Right kidney (tissue), 9 donors: ENCODE data around the gene STKLD1.
"Not testable (repeated sequence)": the region's sequence is repeated elsewhere in the genome, so short reads cannot be mapped to it uniquely, and the experiment has no call there.

Experiments used
- DNase-seq: peaks from one replicate; pipeline ENCODE4 v3.0.0-alpha.2; 2016
- long read RNA-seq, 8 donors: transcript quantifications; one replicate each; lab custom pipeline, GENCODE V29; 2026

STKLD1 gene
- long read RNA-seq, donor 1: 0 reads
- long read RNA-seq, donor 2: 0 reads
- long read RNA-seq, donor 3: 0 reads
- long read RNA-seq, donor 4, partial matches to known transcripts: 18 of 24 reads
- long read RNA-seq, donor 4, other reads (novel, unspliced or antisense): 6 of 24 reads
- long read RNA-seq, donor 5: 0 reads
- long read RNA-seq, donor 6: 0 reads
- long read RNA-seq, donor 7: 0 reads
- long read RNA-seq, donor 8: 0 reads

DNA sequence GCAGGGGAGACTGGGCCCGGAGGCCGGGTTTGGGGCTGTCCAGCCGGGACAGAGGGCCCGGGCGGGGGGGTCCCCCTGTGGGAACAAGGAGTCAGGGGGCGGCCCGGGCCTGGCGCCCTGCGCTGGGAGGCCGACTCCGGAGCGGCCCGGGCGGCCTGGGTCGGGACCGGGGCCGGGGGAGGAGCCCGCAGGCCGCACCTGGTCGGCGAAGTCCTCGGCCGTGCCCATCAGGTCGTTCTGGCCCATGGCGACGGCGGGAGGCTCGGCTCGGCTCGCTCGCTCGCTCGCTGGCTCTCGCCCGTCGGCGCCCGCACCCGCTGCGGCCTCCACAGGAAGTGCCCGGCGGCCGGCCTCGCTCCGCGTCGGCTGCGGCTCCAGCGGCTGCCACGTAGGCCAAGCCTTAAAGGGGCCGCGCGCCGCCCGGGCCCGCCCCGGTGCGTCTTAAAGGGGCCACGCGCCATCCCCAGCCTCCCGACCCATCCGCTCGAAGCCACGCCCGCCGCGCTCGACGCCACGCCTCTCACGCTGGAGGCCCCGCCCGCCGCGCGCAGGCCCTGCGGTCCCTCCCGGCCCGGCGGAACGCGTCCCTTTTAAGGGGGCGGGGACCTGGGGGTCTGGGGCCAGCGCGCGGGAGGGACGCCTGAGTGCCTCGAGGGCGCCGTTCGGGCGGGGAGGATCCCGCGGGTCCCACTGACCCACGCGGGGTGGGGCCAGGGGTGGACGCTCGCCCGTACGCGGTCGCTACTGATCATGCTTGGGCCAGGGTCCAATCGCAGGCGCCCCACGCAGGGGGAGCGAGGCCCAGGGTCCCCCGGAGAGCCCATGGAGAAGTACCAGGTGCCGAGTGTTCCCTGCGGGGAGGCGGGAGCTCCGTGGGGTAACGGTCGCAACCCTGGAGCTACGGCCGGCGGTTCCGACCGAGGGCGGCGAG lies at the start of gene STKLD1, which contains the start of gene SURF4:
Gene STKLD1 (plus strand): TSS at position 643 of the 931 bp plus-strand sequence. CDS start 108 bp downstream, at position 751.
Gene SURF4 (minus strand): TSS at position 337 of the 931 bp plus-strand sequence. CDS start 91 bp downstream, at position 246.
- peak; percentile 94 for DNase-seq

DNA sequence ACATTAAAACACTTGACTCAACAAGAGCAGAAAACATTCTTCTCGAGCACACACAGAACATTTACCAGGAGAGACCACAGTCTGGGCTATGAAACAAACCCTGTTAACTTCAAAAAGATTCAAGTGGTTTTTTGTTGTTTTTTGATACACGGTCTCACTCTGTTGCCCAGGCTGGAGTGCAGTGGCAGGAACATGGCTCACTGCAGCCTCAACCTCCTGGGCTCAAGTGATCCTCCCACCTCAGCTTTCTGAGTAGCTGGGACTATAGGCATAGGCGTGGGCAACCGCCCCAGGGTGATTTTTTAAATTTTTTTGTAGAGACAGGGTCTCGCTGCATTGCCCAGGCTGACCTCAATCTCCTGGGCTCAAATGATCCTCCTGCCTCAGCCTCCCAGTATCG lies 49.1 kb upstream of the STKLD1 start:
- DNase-seq: not testable (repeated sequence)

DNA sequence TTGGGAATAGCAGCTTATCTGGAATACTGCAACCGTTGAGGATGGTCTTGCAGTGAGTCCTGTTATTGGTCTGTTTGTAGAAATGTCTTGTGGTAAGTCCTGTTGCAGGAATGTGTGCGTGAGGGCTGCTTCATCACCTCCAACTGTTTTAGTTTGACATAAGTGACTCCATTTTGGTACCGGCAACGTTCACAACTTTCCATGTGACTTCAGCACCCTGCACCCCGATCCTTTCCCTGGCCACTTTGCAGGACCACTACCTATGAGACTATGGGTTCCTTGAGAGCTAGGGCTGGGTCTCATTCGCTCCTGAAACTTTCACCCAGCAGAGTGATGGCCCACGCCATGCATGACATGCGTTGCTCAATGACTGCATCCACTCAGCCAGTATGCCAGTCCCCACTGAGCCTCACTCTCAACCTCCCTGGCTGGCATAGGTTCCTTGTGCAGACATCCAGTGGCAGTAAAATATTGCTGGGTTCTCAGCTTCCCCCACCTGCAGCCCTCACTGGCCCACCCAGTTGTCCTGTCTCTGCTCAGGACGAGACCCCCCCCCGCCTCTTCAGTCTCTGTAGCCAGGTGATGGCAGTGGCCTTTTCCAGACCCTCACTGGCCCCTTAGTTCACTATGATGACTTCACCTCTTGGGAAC lies 48.2 kb upstream of the STKLD1 start:
- DNase-seq: no peak

DNA sequence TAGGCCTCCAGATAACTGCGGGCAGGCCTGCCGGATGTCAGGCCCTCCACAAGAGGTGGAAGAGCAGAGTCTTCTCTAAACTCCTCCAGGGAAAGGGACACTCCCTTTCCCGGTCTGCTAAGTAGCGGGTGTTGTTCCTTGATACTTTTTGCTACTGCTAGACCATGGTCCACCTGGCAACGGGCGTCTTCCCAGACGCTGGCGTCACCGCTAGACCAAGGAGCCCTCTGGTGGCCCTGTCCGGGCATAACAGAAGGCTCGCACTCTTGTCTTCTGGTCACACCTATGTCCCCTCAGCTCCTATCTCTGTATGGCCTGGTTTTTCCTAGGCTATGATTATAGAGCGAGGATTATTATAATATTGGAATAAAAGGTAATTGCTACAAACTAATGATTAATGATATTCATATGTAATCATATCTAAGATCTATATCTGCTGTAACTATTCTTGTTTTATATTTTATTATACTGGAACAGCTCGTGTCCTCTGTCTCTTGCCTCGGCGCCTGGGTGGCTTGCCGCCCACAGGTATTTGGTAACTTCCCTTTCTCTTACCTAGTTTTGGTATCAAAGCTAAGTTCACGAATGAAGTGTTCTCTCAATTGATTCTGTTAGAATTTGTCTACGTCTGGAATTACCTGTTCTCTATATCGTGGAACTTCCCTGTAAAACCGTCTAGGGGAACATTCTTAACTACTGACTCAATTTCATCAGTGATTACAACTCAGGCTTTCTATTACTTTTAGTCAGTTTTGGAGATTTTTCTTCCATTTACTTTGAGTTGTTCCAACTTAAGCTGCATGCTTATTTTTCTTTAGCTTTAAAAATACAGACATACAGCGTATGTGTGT lies 46.6 kb upstream of the STKLD1 start:
- DNase-seq: not testable (repeated sequence)

DNA sequence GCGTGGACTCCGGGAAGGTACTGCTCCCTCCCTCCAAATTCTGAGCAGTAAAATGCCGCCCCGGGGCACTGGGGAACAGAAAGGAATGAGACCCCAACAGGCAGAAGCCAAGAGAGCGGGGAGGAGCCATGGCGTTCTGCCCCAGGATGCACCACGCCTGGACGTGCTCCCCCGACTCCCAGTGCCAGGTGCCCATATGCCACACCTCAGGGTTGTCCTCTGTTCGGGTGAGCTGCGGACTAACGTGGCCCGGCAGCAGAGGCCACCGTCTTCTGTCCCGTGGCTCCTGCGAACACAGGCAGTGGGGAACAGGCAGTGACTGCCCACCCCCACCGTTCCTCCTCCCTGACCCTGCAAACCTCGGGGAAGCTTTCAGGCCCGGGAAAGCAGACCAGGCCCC lies 44.9 kb upstream of the STKLD1 start:
- no peak for DNase-seq

DNA sequence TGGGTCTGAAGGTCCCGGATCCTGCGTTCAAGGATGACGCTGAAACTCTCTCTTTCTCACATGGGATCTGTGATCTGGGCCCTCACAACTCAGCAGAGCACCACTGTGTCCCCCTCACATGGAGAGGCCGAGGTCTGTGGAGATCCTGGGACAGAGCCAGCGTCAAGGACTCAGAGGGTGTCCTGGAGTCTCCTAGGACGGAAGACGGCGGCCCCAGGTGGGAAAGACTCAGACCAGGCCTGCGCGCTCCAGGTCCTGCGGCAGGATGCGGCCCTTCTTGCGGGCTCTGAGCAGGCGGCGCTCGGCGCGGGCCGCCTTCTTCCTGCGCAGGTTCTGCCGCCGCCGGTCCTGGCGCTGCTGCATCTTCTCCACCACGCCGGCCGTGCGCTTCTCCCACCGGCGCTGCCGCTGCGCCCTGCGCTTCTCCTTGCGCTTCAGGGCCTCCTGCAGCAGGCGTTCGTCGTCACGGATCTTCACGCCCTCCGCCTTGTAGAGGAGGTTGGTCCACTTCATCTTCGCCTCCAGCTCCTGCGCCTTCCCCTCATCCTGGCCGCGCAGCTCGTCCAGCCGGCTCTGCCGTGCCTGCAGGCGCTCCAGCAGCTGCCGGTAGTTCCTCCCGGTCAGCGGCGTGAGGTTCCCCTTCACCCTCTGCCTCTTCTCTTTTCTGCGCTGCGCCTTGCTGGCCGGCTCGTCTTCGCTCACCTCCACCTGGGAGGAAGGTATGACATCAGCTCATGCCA lies 44.4 kb upstream of the STKLD1 start:
- DNase-seq: no peak

DNA sequence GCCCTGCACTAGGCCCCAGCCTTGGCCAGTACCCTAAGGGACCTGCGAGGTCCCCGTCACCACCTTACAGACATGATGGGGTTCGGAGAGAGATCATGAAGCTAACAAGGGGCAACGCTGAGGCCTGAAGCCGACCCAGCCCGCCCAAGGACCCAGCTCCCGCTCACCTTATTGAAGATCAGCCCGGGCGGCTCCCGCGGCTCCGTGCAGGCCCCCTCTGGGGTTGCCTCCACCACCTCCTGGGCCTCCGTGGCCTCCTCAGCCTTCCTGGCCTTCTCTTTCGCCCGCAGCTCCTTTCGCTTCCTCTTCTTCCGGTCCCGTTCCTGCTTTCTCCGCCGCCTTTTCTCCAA lies 43.8 kb upstream of the STKLD1 start:
- no peak for DNase-seq

DNA sequence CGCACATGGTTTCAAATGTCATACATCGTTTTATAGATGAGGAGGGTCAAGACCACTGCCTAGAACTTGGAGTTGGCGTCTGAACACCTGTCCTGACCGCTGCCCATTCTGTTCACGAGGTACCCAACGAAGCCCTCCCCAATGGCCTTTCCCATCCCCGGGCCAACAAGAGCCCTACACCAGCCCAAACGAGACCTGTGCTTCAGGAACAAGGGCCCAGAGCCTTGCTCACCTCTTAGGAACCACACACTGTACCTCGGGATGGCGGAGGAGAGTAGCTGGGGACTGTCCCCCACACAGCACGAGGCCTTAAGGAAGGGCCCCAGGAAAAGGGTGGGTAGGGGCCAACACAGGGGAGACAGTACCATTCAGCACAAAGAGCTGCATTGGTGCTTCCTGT lies 43.2 kb upstream of the STKLD1 start:
- DNase-seq: no peak

DNA sequence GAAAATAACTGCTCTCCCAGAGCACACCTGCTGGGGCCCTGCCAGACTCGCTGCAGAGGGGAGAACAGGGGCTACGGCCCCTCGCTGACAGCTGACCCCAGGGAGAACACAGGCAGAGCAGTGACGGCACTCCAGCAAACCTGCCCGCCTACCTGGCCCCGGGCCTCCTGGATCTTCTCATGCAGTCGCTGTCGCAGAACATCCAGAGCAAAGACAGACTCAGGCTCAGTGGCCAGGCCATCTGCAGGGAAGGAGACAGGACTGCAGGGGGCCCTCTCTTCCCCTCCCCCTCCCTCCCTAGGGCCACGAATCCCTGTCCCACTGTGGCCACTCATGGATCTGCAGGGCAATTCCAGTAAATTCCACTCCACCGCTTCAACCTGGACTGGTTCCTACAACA lies 42.6 kb upstream of the STKLD1 start:
- DNase-seq: no peak

DNA sequence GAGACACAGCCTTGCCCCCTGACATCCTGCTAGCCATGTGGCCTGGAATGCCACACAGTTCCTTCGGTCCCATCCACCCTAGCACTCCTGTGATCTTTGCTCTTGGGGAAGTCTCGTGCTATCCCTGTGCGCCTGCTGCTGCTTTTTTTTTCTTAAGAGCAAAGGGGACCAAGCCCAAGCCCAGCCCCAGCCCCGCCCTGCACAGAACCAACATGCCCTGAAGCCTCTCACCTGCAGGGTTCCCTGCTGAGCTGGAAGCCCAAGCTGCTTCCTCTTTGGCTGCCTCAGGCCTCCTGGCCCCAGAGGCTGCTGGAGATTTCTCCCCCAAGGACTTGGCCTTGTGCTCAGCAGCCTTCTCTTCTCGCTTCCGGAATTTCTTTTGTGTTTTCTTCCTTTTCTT lies 42.0 kb upstream of the STKLD1 start:
- DNase-seq: no peak

DNA sequence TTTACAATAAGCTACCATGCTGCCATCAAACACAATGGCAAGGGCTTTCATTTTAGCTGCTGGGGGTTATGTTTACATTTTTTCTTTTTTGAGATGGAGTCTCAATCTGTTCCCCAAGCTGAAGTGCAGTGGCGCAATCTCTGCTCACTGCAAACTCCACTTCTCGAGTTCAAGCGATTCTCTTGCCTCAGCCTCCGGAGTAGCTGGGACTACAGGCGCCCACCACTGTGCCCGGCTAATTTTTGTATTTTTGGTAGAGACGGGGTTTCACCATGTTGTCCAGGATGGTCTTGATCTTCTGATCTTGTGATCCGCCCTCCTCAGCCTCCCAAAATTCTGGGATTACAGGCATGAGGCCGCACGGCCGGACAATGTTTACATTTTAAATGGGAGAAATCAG lies 41.3 kb upstream of the STKLD1 start:
- DNase-seq: not testable (repeated sequence)

DNA sequence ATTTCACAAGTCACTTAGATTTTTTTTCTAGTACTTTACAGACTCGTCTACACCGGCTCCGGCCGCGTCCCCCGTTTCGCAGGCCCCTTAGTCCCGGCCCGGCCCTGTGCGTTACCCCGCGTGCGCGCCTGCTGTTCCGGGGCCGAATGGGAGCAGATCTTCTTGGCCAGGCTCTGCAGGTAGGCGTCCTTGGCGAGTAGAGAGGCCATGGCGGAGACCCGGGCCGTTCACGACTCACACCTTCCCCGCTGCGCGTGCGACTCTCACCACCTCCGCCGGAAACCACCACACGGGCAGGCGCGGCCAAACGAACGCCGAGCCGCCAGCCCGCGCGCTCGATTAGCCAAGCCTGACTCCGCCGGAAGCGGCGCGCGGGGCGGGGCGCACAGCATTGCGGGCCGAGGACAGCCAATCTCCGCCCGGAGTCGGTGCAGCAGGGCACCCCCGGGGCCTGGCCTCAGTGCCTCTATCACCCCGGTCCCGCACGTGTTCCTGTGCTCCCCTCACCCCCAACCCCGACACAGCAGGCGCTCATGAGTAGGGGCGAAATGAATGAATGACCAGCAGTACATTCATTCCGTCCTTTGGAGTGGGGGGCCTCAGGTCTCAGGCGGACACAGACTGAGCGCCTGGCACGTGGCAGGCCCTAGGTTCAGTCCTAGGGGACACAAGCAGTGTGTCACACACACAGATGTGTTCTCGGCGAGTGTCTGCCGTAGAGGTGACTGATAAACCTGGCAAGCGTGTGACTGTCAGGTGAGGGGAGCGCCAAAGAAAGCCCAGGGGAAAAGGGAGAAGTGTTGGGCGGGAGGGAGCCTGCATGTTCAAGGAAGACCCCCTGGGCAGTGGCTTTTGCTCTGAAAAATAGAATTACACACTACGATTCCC lies 40.0 kb upstream of the STKLD1 start, which contains the start of gene SURF6:
Gene SURF6 (minus strand): TSS at position 265 of the 888 bp plus-strand sequence. CDS start 56 bp downstream, at position 209.
- DNase-seq: peak; percentile 83

DNA sequence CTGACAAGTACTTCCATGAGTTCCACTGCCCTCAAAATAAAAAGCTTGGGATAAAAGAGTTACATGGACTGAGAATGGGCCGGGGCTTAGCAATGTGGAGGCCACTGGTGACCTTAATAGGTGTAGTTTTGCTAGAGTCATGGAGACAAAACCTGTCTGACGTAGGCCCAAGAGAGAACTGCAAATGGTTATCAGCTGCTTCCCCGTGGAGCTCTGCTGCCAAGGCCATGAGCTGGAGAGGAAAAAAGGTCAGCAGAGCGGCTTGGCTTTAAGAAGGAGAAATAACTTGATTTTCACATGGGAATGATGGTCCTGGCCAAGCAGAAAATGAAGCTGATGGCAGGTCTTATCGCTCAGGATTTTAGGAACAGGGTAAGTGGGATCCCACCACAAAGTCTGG lies 36.5 kb upstream of the STKLD1 start:
- no peak for DNase-seq

DNA sequence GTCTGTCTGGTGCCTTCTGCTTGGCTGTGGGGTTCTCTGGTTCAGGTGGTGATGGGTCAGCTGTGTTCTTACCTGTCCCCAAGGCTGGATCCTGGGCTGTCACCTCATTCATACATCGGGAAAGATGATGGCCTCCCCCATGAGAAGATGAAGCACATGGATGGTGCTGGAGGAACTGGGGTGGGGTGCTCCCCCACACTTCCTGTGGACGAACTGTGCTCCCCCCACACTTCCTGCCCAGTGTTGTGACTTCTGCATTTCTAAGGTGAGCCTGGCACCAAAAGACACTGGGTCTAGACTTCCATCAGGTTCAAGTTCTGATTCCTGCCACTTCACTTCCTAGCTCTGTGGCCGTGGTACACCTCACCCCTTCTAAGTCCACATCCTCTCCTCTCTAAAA lies 35.9 kb upstream of the STKLD1 start:
- DNase-seq: no peak

DNA sequence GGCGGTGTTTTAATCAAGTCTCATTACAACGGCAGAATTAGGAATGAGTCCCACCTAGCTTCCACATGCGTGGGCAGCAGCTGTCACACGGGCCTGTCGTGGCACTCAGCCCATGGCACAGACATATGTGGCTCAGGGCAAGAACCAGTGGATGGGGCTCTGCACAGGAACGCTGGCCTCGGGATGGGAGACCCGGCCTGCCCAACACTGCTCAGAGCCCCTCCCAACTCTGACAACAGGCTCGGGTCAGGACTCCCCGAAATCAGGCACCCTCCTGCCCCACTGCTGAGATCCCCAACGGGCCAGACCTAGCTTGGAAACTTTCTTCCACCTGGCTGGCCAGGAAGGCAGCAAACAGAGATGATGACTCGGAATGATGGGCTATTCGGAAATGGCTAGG lies 35.2 kb upstream of the STKLD1 start:
- DNase-seq: no peak

DNA sequence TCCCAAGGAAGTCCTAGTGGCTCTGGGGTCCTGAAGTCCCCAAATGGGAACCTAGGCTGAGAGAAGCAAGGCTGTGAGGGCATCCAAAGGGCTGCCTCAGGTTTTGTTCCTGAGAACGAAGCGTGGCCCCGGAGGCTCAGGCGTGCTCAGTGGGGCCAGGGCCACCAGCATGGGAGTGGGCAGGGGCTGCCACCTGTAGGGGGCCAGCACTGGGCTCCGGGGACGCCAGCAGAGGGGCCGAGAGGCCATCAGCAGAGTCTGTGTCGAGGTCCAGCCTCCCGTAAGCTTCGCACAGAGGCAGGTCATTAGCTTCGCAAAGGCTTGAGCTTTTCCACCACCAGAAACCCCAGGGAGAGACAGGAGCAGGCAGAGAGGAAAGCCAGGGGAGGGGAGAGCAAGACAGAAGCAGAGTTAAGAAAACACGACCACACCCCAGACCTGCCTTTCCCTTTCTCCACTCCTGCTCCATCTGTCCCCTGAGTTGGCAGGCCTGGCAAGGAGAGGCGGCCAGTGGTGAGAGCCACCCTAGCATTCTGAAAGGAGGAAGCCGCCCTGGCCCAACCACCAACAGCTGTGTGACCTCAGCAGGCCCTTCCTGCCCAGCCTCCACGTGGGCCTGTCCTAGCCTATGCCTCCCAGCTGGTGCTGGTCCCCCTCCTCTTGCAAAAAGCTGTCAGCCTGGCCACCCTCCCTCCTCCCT lies 34.6 kb upstream of the STKLD1 start:
- no peak for DNase-seq

DNA sequence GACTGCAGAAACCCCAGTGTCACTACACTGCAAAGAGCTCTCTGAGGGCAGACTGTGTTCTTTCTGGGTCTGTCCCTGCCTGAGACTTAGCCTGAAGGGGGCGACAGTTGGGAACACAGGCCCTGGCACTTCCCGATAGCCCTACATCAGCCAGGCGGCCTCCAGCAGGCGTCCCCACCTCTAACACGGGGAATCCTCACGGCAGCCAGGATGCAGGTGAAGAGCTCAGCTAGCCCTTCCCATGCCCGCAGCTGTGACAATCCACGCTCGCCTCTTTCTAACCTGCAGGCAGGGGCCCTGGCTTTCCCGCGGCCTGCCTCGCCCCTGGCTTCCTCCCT lies 34.1 kb upstream of the STKLD1 start:
- no peak for DNase-seq

DNA sequence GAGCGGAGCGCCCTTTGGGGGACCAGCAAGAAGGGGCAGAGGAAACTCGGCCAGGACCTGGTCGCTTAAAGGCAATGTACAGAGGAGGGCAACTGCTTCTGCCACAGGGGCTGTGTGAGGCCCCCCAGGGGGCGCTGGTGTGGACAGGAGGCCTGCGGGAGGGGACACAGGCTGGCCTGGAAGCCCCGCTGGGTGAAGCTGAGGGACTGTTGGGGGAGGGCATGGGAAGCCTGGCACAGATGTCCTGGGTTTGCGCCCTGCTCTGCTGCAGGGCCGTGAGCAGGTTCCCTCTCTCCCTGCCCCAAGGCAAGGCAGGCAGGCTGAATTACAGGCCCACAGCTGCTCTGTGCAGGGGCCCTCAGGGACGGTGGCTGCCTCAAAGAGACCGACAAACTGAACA lies 33.6 kb upstream of the STKLD1 start:
- no peak for DNase-seq

DNA sequence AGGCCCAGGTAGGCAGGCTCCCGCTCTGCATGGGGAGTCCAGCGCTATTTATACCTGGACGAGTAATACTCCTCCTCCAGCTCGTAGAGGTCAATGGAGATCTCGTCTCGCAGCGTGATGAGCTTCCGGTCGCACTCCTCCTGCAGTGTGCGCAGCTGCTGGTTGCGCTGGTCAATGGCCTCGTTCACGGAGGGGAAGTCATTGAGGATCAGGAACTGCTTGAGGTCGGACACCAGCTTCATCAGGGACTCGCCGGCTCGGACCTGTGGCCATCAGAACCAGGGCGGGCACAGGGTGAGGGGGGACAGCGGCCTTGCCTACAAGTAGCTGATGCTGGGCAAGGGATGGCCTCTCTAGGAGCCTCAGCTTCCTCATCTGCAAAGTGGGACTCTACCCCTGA lies 32.1 kb upstream of the STKLD1 start:
- DNase-seq: no peak

DNA sequence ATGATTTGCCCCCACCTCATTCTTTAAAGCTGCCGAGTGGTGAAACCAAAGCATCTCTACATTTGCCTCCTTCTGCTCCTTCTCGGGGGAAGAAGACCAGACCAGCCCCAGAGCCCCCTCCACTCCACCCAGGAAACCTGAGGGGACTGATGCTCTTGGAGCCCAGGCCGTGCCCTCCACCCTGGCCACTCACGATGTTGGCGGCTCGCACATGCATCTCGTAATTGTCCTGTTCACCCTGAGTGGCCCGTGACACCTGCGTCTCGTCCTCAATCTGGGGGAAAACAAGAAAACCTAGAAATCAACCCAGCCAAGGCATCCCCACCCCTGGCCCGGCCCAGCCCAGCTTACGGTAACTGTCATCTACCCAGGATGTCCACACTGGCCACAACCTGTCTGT lies 31.2 kb upstream of the STKLD1 start:
- no peak for DNase-seq
